PC-9 (cell line): Measurements from ENCODE around the gene TPCN2.

Source experiments
- CTCF ChIP-seq: fragments of 200-600 bp; sonication (generic); conservative IDR thresholded peaks from 2 replicates; pipeline ENCODE4 v1.6.1; 2017; ENCODE audit warnings: mixed run types, antibody characterized with exemption, mild to moderate bottlenecking, moderate library complexity
- EZH2 ChIP-seq: fragments of 200-600 bp; sonication (generic); IDR thresholded peaks from 2 replicates; pipeline ENCODE4 v1.8.0; 2017; ENCODE audit warnings: antibody characterized with exemption, low read depth

DNA sequence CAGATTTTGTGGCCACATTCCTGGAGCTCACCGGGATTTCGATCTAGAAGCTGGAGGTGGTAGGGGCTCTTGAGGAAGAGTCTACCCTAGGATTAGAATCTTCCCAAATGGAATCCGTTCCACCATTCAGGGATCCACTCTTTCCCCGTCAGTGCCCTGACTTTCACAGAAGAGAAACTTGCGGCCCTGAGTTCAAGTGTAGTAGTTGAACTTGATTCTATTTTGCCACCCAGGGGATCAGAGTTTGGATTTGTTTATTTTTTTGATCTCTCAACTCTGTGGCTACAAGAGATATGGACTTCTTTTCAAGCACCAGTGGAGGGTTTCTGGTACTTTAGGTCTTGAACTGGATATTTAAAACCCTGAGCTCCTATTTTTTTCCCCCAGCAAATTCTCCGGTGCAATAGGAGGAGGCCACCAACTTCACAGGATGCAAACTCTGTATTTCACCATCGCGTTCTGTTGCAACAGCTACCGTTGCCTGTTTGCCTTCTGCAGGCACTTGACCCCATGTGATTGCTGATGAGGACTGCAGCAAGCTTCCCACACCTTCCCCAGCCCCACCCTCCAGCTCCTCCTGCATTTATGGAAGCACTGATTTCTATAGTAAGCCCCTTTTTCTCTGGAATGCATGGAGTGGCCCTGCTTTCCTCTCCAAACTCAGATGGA lies 20.9 kb upstream of the TPCN2 start:
- TF ChIP-seq EZH2 (no peak), CTCF (no peak)
